CD8-positive, alpha-beta memory T cell (primary cell): ENCODE measurements around the gene SDK1. TPM values are rescaled to one million over a fixed set of nuclear protein-coding genes. Genes with fewer than 3 reads are reported as not detected.

Experiments used
- CTCF ChIA-PET: fragments of 350-600 bp; sonication (Branson Sonifier 250); formaldehyde crosslinking; loops from one replicate; lab custom pipeline; 2021; ENCODE audit warnings: antibody characterized with exemption; lab: Charles Lee
- POLR2A ChIA-PET: fragments of 350-600 bp; sonication (Branson Sonifier 250); formaldehyde crosslinking; loops from one replicate; lab custom pipeline; 2021; ENCODE audit warnings: antibody characterized with exemption; lab: Charles Lee
- DNase-seq, 5 donors: peaks; one replicate each; pipeline versions ENCODE4 v3.0.0 to v3.0.0-alpha.2; 2020 to 2022; ENCODE audit warnings: mixed read lengths in 1 of 5
- H3K27ac ChIP-seq: one replicate; pipeline ENCODE4 v1.7.0; 2013; ENCODE audit warnings: low read depth, mild to moderate bottlenecking, low read length, moderate library complexity
- H3K27me3 ChIP-seq: 2 replicates; pipeline ENCODE4 v1.7.0; 2013; ENCODE audit warnings: low read length, mild to moderate bottlenecking; ENCODE audit not compliant: insufficient read depth, poor library complexity, severe bottlenecking
- H3K36me3 ChIP-seq: 2 replicates; pipeline ENCODE4 v1.7.0; 2013; ENCODE audit warnings: mild to moderate bottlenecking, low read length, moderate library complexity; ENCODE audit not compliant: insufficient read depth
- H3K4me1 ChIP-seq: 2 replicates; pipeline ENCODE4 v1.7.0; 2013; ENCODE audit warnings: mild to moderate bottlenecking, low read length, moderate library complexity; ENCODE audit not compliant: insufficient read depth
- H3K4me3 ChIP-seq: 2 replicates; pipeline ENCODE4 v1.7.0; 2013; ENCODE audit warnings: mild to moderate bottlenecking, low read length
- H3K9me3 ChIP-seq: 2 replicates; pipeline ENCODE4 v1.7.0; 2013; ENCODE audit warnings: mild to moderate bottlenecking, low read length
- H3K27ac Mint-ChIP-seq, 8 donors: one replicate each; pipeline ENCODE4 v1.8.0; 2020 to 2021; ENCODE audit warnings: mixed read lengths in 8 of 8, mild to moderate bottlenecking in 6 of 8, inconsistent platforms in 3 of 8, moderate library complexity in 3 of 8
- H3K27me3 Mint-ChIP-seq, 2 donors: one replicate each; pipeline ENCODE4 v1.8.0; 2020 to 2021; ENCODE audit warnings: mixed read lengths in 2 of 2, mild to moderate bottlenecking in 1 of 2, moderate library complexity in 1 of 2
- H3K36me3 Mint-ChIP-seq, 3 donors: one replicate each; pipeline ENCODE4 v1.8.0; 2020 to 2021; ENCODE audit warnings: mixed read lengths in 3 of 3, inconsistent platforms in 1 of 3, mild to moderate bottlenecking in 1 of 3
- H3K4me1 Mint-ChIP-seq, 3 donors: one replicate each; pipeline ENCODE4 v1.8.0; 2020 to 2021; ENCODE audit warnings: mixed read lengths in 3 of 3, inconsistent platforms in 1 of 3, mild to moderate bottlenecking in 1 of 3
- H3K4me3 Mint-ChIP-seq, 7 donors: one replicate each; pipeline ENCODE4 v1.8.0; 2020 to 2021; ENCODE audit warnings: mixed read lengths in 7 of 7, mild to moderate bottlenecking in 6 of 7, moderate library complexity in 4 of 7, inconsistent platforms in 2 of 7
- H3K9me3 Mint-ChIP-seq, 5 donors: one replicate each; pipeline ENCODE4 v1.8.0; 2020 to 2022; ENCODE audit warnings: mixed read lengths in 5 of 5, mild to moderate bottlenecking in 3 of 5, moderate library complexity in 2 of 5, inconsistent platforms in 1 of 5
- polyA plus RNA-seq: library from polyadenylated mRNA; unstranded; fragments of 300-500 nt; fragmentation: Illumina TruSeq; gene quantifications from one replicate; pipeline ENCODE4 v1.2.3, GENCODE V29; 2021
- total RNA-seq, 2 experiments: library from RNA; stranded (reverse); gene quantifications; one replicate each; pipeline ENCODE4 v1.2.3, GENCODE V29; 2021

Gene SDK1
- total and polyA plus RNA-seq, 3 experiments from 2014 or later = 0.04 TPM; not detected in 1

DNA sequence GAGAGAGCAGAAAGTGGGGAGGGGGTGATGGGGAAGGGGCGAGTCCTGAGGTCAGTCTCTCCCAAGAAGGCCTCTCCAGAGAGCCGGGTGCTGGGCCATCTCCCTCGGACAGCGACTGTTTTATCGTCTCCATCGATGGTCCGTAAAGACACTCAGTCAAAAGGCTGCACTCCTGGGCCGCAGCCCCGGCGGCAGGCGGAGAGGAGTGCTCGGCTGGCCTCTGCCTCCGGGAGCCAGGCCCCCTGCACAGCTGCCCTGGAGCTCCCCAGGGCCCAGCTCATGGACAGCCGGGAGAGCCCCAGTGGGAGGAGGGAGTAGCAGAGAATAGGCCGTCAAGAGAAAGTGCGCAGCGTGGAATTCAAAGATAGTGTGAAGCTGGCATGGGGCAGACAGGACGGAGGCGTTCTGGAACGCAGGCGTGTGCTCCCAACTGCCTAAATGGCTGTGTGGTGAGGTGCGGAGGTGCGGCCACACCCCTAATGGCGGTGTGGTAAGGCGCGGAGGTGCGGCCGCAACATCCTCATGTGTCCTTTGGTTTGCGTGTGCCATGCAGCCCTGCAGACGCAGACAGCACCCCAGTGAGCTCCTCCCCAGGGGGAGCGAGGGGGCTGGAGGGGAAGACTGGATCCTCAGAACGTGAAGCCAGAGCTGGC is 903.6 kb downstream of the SDK1 start:
- Mint-ChIP-seq H3K4me1 (no peaks in the 10 kb centered on the region), H3K36me3 (no peaks in the 10 kb centered on the region), H3K9me3 (no peaks in the 10 kb centered on the region), H3K27ac (peak overlapping the region in 2 of 8 donors; percentile 24 to 85), H3K4me3 (peak overlapping the region in 2 of 7 donors; percentile 74 to 87), H3K27me3 (no peaks in the 10 kb centered on the region)
- H3K36me3 ChIP-seq = no peaks in the 10 kb centered on the region
- no peaks in the 10 kb centered on the region for H3K4me1 ChIP-seq
- no peaks in the 10 kb centered on the region for H3K9me3 ChIP-seq
- ChIA-PET POLR2A (no interaction called here), CTCF (no interaction called here)
- peak in 3 of 5 donors; percentile 21 to 50 (median 31) for DNase-seq
- no peaks in the 10 kb centered on the region for H3K27me3 ChIP-seq
- H3K27ac ChIP-seq = no peak overlapping the region
- H3K4me3 ChIP-seq = no peak overlapping the region

DNA sequence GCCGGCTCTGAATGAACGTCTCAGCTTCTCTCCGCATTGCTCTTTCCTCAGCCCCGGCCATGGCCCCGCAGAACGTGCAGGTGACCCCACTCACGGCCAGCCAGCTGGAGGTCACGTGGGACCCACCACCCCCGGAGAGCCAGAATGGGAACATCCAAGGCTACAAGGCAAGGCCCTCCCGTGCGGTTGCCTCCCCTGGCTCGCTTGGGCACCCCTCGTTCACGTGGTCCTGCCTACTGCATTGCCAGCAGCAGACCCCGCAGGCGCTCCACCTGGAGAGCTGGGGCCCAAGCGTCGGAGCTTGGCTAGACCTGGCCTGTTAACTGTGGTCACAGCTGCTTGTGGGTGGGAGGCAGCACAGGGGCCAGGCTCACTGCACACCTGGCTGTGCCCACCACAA is 904.8 kb downstream of the SDK1 start:
- Histone ChIP-seq H3K9me3 (no peaks in the 10 kb centered on the region), H3K4me1 (no peaks in the 10 kb centered on the region), H3K36me3 (no peaks in the 10 kb centered on the region), H3K27ac (no peak overlapping the region), H3K27me3 (no peaks in the 10 kb centered on the region), H3K4me3 (no peak overlapping the region)
- Mint-ChIP-seq H3K4me3 (no peak overlapping the region), H3K27ac (no peak overlapping the region), H3K4me1 (no peaks in the 10 kb centered on the region), H3K9me3 (no peaks in the 10 kb centered on the region), H3K36me3 (no peaks in the 10 kb centered on the region), H3K27me3 (peaks cover 0 to 4% of the 10 kb centered on the region in 2 donors)
- ChIA-PET POLR2A (no interaction called here), CTCF (no interaction called here)
- no peak for DNase-seq

DNA sequence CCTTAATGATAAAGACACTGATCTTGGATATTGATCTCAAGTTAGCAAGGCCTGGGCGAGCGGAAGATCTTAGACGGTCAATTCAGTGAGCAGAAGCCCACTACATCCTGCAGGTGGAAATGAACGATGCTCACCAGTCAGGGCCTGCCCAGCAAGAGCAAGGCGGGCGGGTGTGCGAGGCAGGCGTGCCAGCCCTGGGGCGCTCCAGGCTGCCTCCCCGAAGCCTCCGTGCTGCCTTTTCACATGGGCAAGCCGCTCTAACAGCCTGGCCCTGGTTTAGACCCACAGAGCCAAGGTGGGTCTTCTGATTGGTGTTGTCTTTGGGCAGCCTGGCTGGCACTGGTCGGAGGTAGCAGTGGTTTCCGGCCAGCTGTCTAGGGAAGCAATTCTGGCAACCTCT is 906.0 kb downstream of the SDK1 start:
- no peak for DNase-seq

GRCh38 chr7:4208086-4208485 is 907.0 kb downstream of the SDK1 start:
- Mint-ChIP-seq H3K27me3 (peaks cover 0 to 4% of the 10 kb centered on the region in 2 donors), H3K9me3 (no peaks in the 10 kb centered on the region), H3K4me1 (no peaks in the 10 kb centered on the region), H3K36me3 (no peaks in the 10 kb centered on the region), H3K4me3 (no peak overlapping the region), H3K27ac (no peak overlapping the region)
- H3K27ac ChIP-seq = no peak overlapping the region
- ChIA-PET CTCF (no interaction called here), POLR2A (no interaction called here)
- no peaks in the 10 kb centered on the region for H3K4me1 ChIP-seq
- H3K27me3 ChIP-seq = no peaks in the 10 kb centered on the region
- no peaks in the 10 kb centered on the region for H3K36me3 ChIP-seq
- no peaks in the 10 kb centered on the region for H3K9me3 ChIP-seq
- no peak for DNase-seq
- H3K4me3 ChIP-seq = no peak overlapping the region

More for the DNA sequence above, 906.0 kb downstream of the SDK1 start:
- H3K27ac ChIP-seq = no peak overlapping the region
- H3K9me3 ChIP-seq = no peaks in the 10 kb centered on the region
- H3K27me3 ChIP-seq = no peaks in the 10 kb centered on the region
- H3K4me3 Mint-ChIP-seq = no peak overlapping the region
- ChIA-PET CTCF (no interaction called here), POLR2A (no interaction called here)
- no peaks in the 10 kb centered on the region for H3K9me3 Mint-ChIP-seq
- no peaks in the 10 kb centered on the region for H3K36me3 Mint-ChIP-seq
- H3K27ac Mint-ChIP-seq = no peak overlapping the region
- H3K4me3 ChIP-seq = no peak overlapping the region
- H3K4me1 ChIP-seq = no peaks in the 10 kb centered on the region
- H3K4me1 Mint-ChIP-seq = no peaks in the 10 kb centered on the region
- no peaks in the 10 kb centered on the region for H3K36me3 ChIP-seq
- H3K27me3 Mint-ChIP-seq = peaks cover 0 to 4% of the 10 kb centered on the region in 2 donors

- no peak for DNase-seq
- Histone ChIP-seq H3K27me3 (no peaks in the 10 kb centered on the region), H3K27ac (no peak overlapping the region), H3K4me3 (no peak overlapping the region), H3K4me1 (no peaks in the 10 kb centered on the region), H3K9me3 (no peaks in the 10 kb centered on the region), H3K36me3 (no peaks in the 10 kb centered on the region)
- Mint-ChIP-seq H3K4me3 (no peak overlapping the region), H3K27me3 (peaks cover 0 to 4% of the 10 kb centered on the region in 2 donors), H3K9me3 (no peaks in the 10 kb centered on the region), H3K36me3 (no peaks in the 10 kb centered on the region), H3K4me1 (no peaks in the 10 kb centered on the region), H3K27ac (no peak overlapping the region)
- ChIA-PET POLR2A (no interaction called here), CTCF (no interaction called here)
Measured at GRCh38 chr7:4208586-4208985, 907.5 kb downstream of the SDK1 start.

DNA sequence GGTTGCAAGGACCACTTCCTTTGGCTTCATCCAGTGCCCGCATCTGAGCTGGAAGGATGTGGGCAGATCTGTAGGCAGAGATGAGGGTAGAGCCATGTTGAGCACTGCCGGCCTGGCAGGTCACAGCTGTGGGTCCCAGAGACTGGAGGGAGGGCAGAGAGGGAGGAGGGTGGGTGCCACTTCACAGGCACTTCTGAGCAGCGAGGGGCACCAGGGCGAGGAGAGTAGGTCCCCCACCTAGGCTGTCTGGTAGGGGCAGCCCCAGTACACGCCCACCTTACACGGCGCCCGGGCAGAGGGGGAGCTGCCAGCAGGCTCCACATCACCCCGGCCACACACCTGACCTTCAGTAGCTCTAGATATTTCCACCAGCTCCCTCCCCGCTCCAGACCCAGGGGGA is 908.1 kb downstream of the SDK1 start:
- CTCF ChIA-PET = no interaction called here

DNA sequence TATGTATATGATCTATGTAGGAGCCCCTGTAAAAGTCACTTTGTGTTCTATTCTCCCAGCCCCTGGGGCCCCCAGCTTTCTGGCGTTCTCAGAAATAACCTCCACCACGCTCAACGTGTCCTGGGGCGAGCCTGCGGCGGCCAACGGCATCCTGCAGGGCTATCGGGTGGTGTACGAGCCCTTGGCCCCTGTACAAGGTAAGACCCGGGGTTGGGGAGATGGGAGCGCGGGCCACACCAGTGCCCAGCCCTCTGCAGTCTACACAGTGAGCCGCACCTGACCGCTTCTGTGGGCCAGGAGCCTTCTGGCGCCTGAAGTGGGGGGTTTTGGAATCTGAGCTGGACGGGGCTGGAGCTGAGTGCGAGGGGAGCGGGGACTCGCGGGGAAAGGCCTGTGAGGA is 908.9 kb downstream of the SDK1 start:
- Mint-ChIP-seq H3K9me3 (no peaks in the 10 kb centered on the region), H3K27ac (no peak overlapping the region), H3K4me1 (no peaks in the 10 kb centered on the region), H3K27me3 (peaks cover 0 to 4% of the 10 kb centered on the region in 2 donors), H3K4me3 (no peak overlapping the region), H3K36me3 (no peaks in the 10 kb centered on the region)
- H3K4me1 ChIP-seq = no peaks in the 10 kb centered on the region
- H3K9me3 ChIP-seq = no peaks in the 10 kb centered on the region
- no peak for DNase-seq
- H3K36me3 ChIP-seq = no peaks in the 10 kb centered on the region
- POLR2A ChIA-PET = no interaction called here
- H3K27ac ChIP-seq = no peak overlapping the region
- H3K4me3 ChIP-seq = no peak overlapping the region
- CTCF ChIA-PET = no interaction called here
- H3K27me3 ChIP-seq = no peaks in the 10 kb centered on the region

More for the DNA sequence above, 908.1 kb downstream of the SDK1 start:
- no peaks in the 10 kb centered on the region for H3K36me3 ChIP-seq
- no peaks in the 10 kb centered on the region for H3K4me1 ChIP-seq
- Mint-ChIP-seq H3K36me3 (no peaks in the 10 kb centered on the region), H3K9me3 (no peaks in the 10 kb centered on the region), H3K27ac (no peak overlapping the region), H3K4me3 (no peak overlapping the region), H3K4me1 (no peaks in the 10 kb centered on the region), H3K27me3 (peaks cover 0 to 4% of the 10 kb centered on the region in 2 donors)
- H3K27me3 ChIP-seq = no peaks in the 10 kb centered on the region
- no peak for DNase-seq
- H3K27ac ChIP-seq = no peak overlapping the region
- no peaks in the 10 kb centered on the region for H3K9me3 ChIP-seq
- H3K4me3 ChIP-seq = no peak overlapping the region
- POLR2A ChIA-PET = no interaction called here

- Histone ChIP-seq H3K36me3 (no peaks in the 10 kb centered on the region), H3K27me3 (no peaks in the 10 kb centered on the region), H3K27ac (no peak overlapping the region), H3K4me1 (no peaks in the 10 kb centered on the region), H3K4me3 (no peak overlapping the region), H3K9me3 (no peaks in the 10 kb centered on the region)
- Mint-ChIP-seq H3K27me3 (peaks cover 0 to 4% of the 10 kb centered on the region in 2 donors), H3K36me3 (no peaks in the 10 kb centered on the region), H3K9me3 (no peaks in the 10 kb centered on the region), H3K27ac (no peak overlapping the region), H3K4me1 (no peaks in the 10 kb centered on the region), H3K4me3 (no peak overlapping the region)
- CTCF ChIA-PET = no interaction called here
- POLR2A ChIA-PET = no interaction called here
- no peak for DNase-seq
Measured at GRCh38 chr7:4210821-4211220, 909.8 kb downstream of the SDK1 start.
